ENCODE measurements around the gene ZDBF2. TPM values are rescaled to one million over a fixed set of nuclear protein-coding genes. Genes with fewer than 3 reads are reported as not detected.
"Not testable (repeated sequence)": the region's sequence is repeated elsewhere in the genome, so short reads cannot be mapped to it uniquely, and the experiment has no call there.

The ZDBF2 gene
- total RNA-seq (10 to 100 TPM; 15.4 to 15.8 TPM), polyA plus RNA-seq (1 to 10 TPM; 2.7 to 5.2 (median 3.3) TPM), total RNA-seq (42.6 to 77.8 (median 57.4) reads per million in 6 experiments)

- peak; percentile 77 to 83 for ATAC-seq
- peaks cover 19 to 54% (median 40%) of the 10 kb centered on the region in 5 donors for H3K27me3 Mint-ChIP-seq
These were observed at the start of gene ZDBF2 for GRCh38 chr2:206274434-206275311. TSS of gene ZDBF2 (plus strand) at chr2:206274663. CDS start at chr2:206281850, 7,187 bp downstream.

GRCh38 chr2:206225435-206226232, 48.8 kb upstream of the ZDBF2 start:
- no peak for DNase-seq
- Mint-ChIP-seq H3K4me1 (no peaks in the 10 kb centered on the region), H3K36me3 (peaks cover 0 to 26% (median 9%) of the 10 kb centered on the region in 3 donors), H3K27me3 (peaks cover 10 to 28% (median 18%) of the 10 kb centered on the region in 5 donors), H3K9me3 (peaks cover 9 to 36% (median 16%) of the 10 kb centered on the region in 9 donors), H3K27ac (no peak overlapping the region), H3K4me3 (no peak overlapping the region)
- POLR2A ChIA-PET: no interaction called here
- no peak for ATAC-seq

More at GRCh38 chr2:206274434-206275311, at the start of gene ZDBF2:
- DNase-seq: peak; percentile 10 to 73 (median 60)
- peaks cover 0 to 11% (median 5%) of the 10 kb centered on the region in 9 donors for H3K9me3 Mint-ChIP-seq
- H3K36me3 Mint-ChIP-seq: peaks cover 0 to 4% (median 3%) of the 10 kb centered on the region in 3 donors
- POLR2A ChIA-PET: interaction anchor here (1.2 kb wide), 1 partner anchor 115 kb away, joined by 3 read pairs; the partner anchor contains the start of genes EEF1B2 and NDUFS1
- H3K4me1 Mint-ChIP-seq: peaks cover 3 to 25% (median 19%) of the 10 kb centered on the region in 4 donors
- peak within 1 kb of the TSS; percentile 75 to 95 (median 93) for H3K27ac Mint-ChIP-seq
- H3K4me3 Mint-ChIP-seq: peak within 1 kb of the TSS; percentile 81 to 93 (median 90)

GRCh38 chr2:206228636-206229035, 45.8 kb upstream of the ZDBF2 start:
- DNase-seq, POLR2A ChIA-PET, H3K27ac Mint-ChIP-seq, H3K4me1 Mint-ChIP-seq, H3K4me3 Mint-ChIP-seq, ATAC-seq: not testable (repeated sequence)
- peaks cover 5 to 21% (median 14%) of the 10 kb centered on the region in 5 donors for H3K27me3 Mint-ChIP-seq
- H3K9me3 Mint-ChIP-seq: peaks cover 4 to 20% (median 9%) of the 10 kb centered on the region in 9 donors
- H3K36me3 Mint-ChIP-seq: peaks cover 0 to 15% (median 2%) of the 10 kb centered on the region in 3 donors

- H3K36me3 Mint-ChIP-seq: peaks cover 0 to 15% (median 2%) of the 10 kb centered on the region in 3 donors
- H3K27me3 Mint-ChIP-seq: peaks cover 10 to 21% (median 14%) of the 10 kb centered on the region in 5 donors
- POLR2A ChIA-PET: no interaction called here
- no peak for DNase-seq
- H3K27ac Mint-ChIP-seq: no peak overlapping the region
- no peak for ATAC-seq
- peaks cover 0 to 7% (median 2%) of the 10 kb centered on the region in 4 donors for H3K4me1 Mint-ChIP-seq
- peaks cover 4 to 20% (median 9%) of the 10 kb centered on the region in 9 donors for H3K9me3 Mint-ChIP-seq
- no peak overlapping the region for H3K4me3 Mint-ChIP-seq
These were observed 44.8 kb upstream of the ZDBF2 start for GRCh38 chr2:206229642-206230041.

- no peak overlapping the region for H3K27ac Mint-ChIP-seq
- POLR2A ChIA-PET: no interaction called here
- DNase-seq (no peak), ATAC-seq (no peak)
- H3K27me3 Mint-ChIP-seq: peaks cover 10 to 20% (median 14%) of the 10 kb centered on the region in 5 donors
- peaks cover 0 to 7% (median 2%) of the 10 kb centered on the region in 4 donors for H3K4me1 Mint-ChIP-seq
- H3K4me3 Mint-ChIP-seq: no peak overlapping the region
- H3K36me3 Mint-ChIP-seq: peaks cover 0 to 15% (median 2%) of the 10 kb centered on the region in 3 donors
- H3K9me3 Mint-ChIP-seq: peaks cover 4 to 20% (median 9%) of the 10 kb centered on the region in 9 donors
These were observed 44.3 kb upstream of the ZDBF2 start for GRCh38 chr2:206230060-206230762.

GRCh38 chr2:206231669-206232286, 42.7 kb upstream of the ZDBF2 start:
- Mint-ChIP-seq H3K9me3 (peaks cover 7 to 16% (median 9%) of the 10 kb centered on the region in 9 donors), H3K4me3 (no peak overlapping the region), H3K27me3 (peaks cover 10 to 20% (median 14%) of the 10 kb centered on the region in 5 donors), H3K4me1 (peaks cover 0 to 7% (median 2%) of the 10 kb centered on the region in 4 donors), H3K27ac (no peak overlapping the region), H3K36me3 (peaks cover 0 to 15% (median 2%) of the 10 kb centered on the region in 3 donors)
- DNase-seq (no peak), ATAC-seq (no peak)
- POLR2A ChIA-PET: no interaction called here

GRCh38 chr2:206232287-206233035, 42.0 kb upstream of the ZDBF2 start:
- peaks cover 0 to 7% (median 2%) of the 10 kb centered on the region in 4 donors for H3K4me1 Mint-ChIP-seq
- H3K4me3 Mint-ChIP-seq: no peak overlapping the region
- H3K27ac Mint-ChIP-seq: peak overlapping the region in 1 of 10 donors; percentile 61
- peaks cover under 1 to 12% (median 7%) of the 10 kb centered on the region in 9 donors for H3K9me3 Mint-ChIP-seq
- peaks cover 10 to 15% (median 12%) of the 10 kb centered on the region in 5 donors for H3K27me3 Mint-ChIP-seq
- ATAC-seq: no peak
- DNase-seq: no peak
- POLR2A ChIA-PET: no interaction called here
- H3K36me3 Mint-ChIP-seq: peaks cover 0 to 9% (median 2%) of the 10 kb centered on the region in 3 donors

- ATAC-seq: no peak
- H3K4me1 Mint-ChIP-seq: no peaks in the 10 kb centered on the region
- H3K4me3 Mint-ChIP-seq: no peak overlapping the region
- no peaks in the 10 kb centered on the region for H3K36me3 Mint-ChIP-seq
- no peak for DNase-seq
- no peak overlapping the region for H3K27ac Mint-ChIP-seq
- H3K9me3 Mint-ChIP-seq: peaks cover 0 to 3% (median 0%) of the 10 kb centered on the region in 9 donors
- H3K27me3 Mint-ChIP-seq: peaks cover 6 to 19% (median 13%) of the 10 kb centered on the region in 5 donors
- POLR2A ChIA-PET: no interaction called here
These were observed 35.3 kb upstream of the ZDBF2 start for GRCh38 chr2:206239157-206239556.

GRCh38 chr2:206240327-206240726, 34.1 kb upstream of the ZDBF2 start:
- peaks cover 6 to 19% (median 11%) of the 10 kb centered on the region in 5 donors for H3K27me3 Mint-ChIP-seq
- DNase-seq (no peak), ATAC-seq (no peak)
- H3K36me3 Mint-ChIP-seq: no peaks in the 10 kb centered on the region
- no peak overlapping the region for H3K27ac Mint-ChIP-seq
- H3K4me3 Mint-ChIP-seq: no peak overlapping the region
- POLR2A ChIA-PET: no interaction called here
- H3K4me1 Mint-ChIP-seq: peaks cover 0 to 5% (median 0%) of the 10 kb centered on the region in 4 donors
- peaks cover 0 to 3% (median 0%) of the 10 kb centered on the region in 9 donors for H3K9me3 Mint-ChIP-seq

GRCh38 chr2:206241736-206242135, 32.7 kb upstream of the ZDBF2 start:
- DNase-seq (no peak), ATAC-seq (no peak)
- POLR2A ChIA-PET: no interaction called here
- H3K4me3 Mint-ChIP-seq: no peak overlapping the region
- H3K4me1 Mint-ChIP-seq: peaks cover 0 to 14% (median 0%) of the 10 kb centered on the region in 4 donors
- no peaks in the 10 kb centered on the region for H3K9me3 Mint-ChIP-seq
- no peaks in the 10 kb centered on the region for H3K36me3 Mint-ChIP-seq
- H3K27me3 Mint-ChIP-seq: peaks cover 6 to 28% (median 13%) of the 10 kb centered on the region in 5 donors
- H3K27ac Mint-ChIP-seq: no peak overlapping the region

GRCh38 chr2:206245265-206245672, 29.2 kb upstream of the ZDBF2 start:
- Mint-ChIP-seq H3K27me3 (peaks cover 7 to 53% (median 26%) of the 10 kb centered on the region in 5 donors), H3K4me3 (peak overlapping the region in 1 of 10 donors; percentile 2), H3K36me3 (no peaks in the 10 kb centered on the region), H3K27ac (no peak overlapping the region), H3K9me3 (peaks cover 0 to 3% (median 0%) of the 10 kb centered on the region in 9 donors), H3K4me1 (peaks cover 0 to 18% (median 2%) of the 10 kb centered on the region in 4 donors)
- DNase-seq (no peak), ATAC-seq (no peak)
- POLR2A ChIA-PET: no interaction called here

Measured in naive thymus-derived CD8-positive, alpha-beta T cell (primary cell).